Mucosa of descending colon (tissue), 3 donors: ENCODE measurements around the gene DCLK1. TPM values are rescaled to one million over a fixed set of nuclear protein-coding genes. Genes with fewer than 3 reads are reported as not detected.

Source experiments
- ATAC-seq: fragments of 200-7000 bp; cut with Tn5 transposase; one replicate; pipeline ENCODE4 v1.9.1; 2020; ENCODE audit warnings: mild to moderate bottlenecking, moderate library complexity
- DNase-seq, 3 donors: peaks; one replicate each; pipeline ENCODE4 v3.0.0-alpha.2; 2020
- H3K36me3 ChIP-seq: fragments of 200-600 bp; one replicate; pipeline ENCODE4 v1.8.0; 2021; ENCODE audit warnings: low read depth, mild to moderate bottlenecking
- H3K4me1 ChIP-seq: fragments of 200-600 bp; one replicate; pipeline ENCODE4 v1.8.0; 2021; ENCODE audit warnings: low read depth, mild to moderate bottlenecking
- H3K4me3 ChIP-seq: fragments of 200-600 bp; one replicate; pipeline ENCODE4 v1.8.0; 2021; ENCODE audit warnings: mild to moderate bottlenecking
- H3K9me3 ChIP-seq: fragments of 200-600 bp; one replicate; pipeline ENCODE4 v1.8.0; 2021; ENCODE audit warnings: mild to moderate bottlenecking
- CTCF ChIP-seq: fragments of 200-600 bp; IDR thresholded peaks from one replicate; pipeline ENCODE4 v1.8.0; 2022; ENCODE audit warnings: antibody characterized with exemption, mild to moderate bottlenecking
- intact Hi-C, 2 donors: fragments of 100-400 bp; cut with DNase I in 1 of 2; cut with micrococcal nuclease in 1 of 2; formaldehyde crosslinking; loops; one replicate each; pipeline versions ENCODE4 v1.11.0 to v1.11.1; 2022; cut with DNase I, micrococcal nuclease
- total RNA-seq, 3 donors: library from RNA; stranded (reverse); fragmentation: NEBNext Ultra II Directional in 2 of 3; extraction: Animal tissue kit (Norgen Biotek cat#: 25700) in 2 of 3; gene quantifications; one replicate each; pipeline versions ENCODE4 v1.2.1 to v1.2.4, GENCODE V29; 2021 to 2023
- donor health status: DM: no; HTN: no; CAD: no; lungs with moderate emphysema.
- donor health status: DM: no; HTN: no; CAD: no.
- donor health status: DM: no; HTN: yes; CAD: no.

Gene DCLK1
- total RNA-seq, 3 donors from 2014 or later = 2.6 to 17.9 (median 12.7) TPM

GRCh38 chr13:36094478-36094877 lies 36.7 kb downstream of the DCLK1 start:
- intact Hi-C loops = no loop called here
- no peak for TF ChIP-seq CTCF

GRCh38 chr13:36090592-36090991 lies 40.6 kb downstream of the DCLK1 start:
- TF ChIP-seq CTCF = no peak
- intact Hi-C loops = no loop called here
- DNase-seq (no peak), ATAC-seq (no peak)
- no peak overlapping the region for H3K4me3 ChIP-seq
- no peaks in the 10 kb centered on the region for H3K4me1 ChIP-seq
- no peaks in the 10 kb centered on the region for H3K9me3 ChIP-seq
- no peaks in the 10 kb centered on the region for H3K36me3 ChIP-seq

More at GRCh38 chr13:36094478-36094877, 36.7 kb downstream of the DCLK1 start:
- H3K4me3 ChIP-seq = no peak overlapping the region
- no peaks in the 10 kb centered on the region for H3K36me3 ChIP-seq
- no peak for ATAC-seq
- no peaks in the 10 kb centered on the region for H3K4me1 ChIP-seq
- no peak for DNase-seq
- H3K9me3 ChIP-seq = no peaks in the 10 kb centered on the region

GRCh38 chr13:36089130-36089647 lies 42.0 kb downstream of the DCLK1 start:
- ATAC-seq (no peak), DNase-seq (no peak)
- Histone ChIP-seq H3K36me3 (no peaks in the 10 kb centered on the region), H3K4me3 (no peak overlapping the region), H3K9me3 (no peaks in the 10 kb centered on the region), H3K4me1 (no peaks in the 10 kb centered on the region)
- no peak for TF ChIP-seq CTCF
- intact Hi-C loops = no loop called here

GRCh38 chr13:36088463-36088862 lies 42.7 kb downstream of the DCLK1 start:
- Histone ChIP-seq H3K36me3 (no peaks in the 10 kb centered on the region), H3K9me3 (no peaks in the 10 kb centered on the region), H3K4me1 (no peaks in the 10 kb centered on the region), H3K4me3 (no peak overlapping the region)
- no peak for ATAC-seq
- no peak for DNase-seq
- no peak for TF ChIP-seq CTCF
- intact Hi-C loops = no loop called here

GRCh38 chr13:36088001-36088400 lies 43.2 kb downstream of the DCLK1 start:
- no peak for ATAC-seq
- H3K9me3 ChIP-seq = no peaks in the 10 kb centered on the region
- H3K36me3 ChIP-seq = no peaks in the 10 kb centered on the region
- H3K4me1 ChIP-seq = no peaks in the 10 kb centered on the region
- H3K4me3 ChIP-seq = no peak overlapping the region
- intact Hi-C loops = no loop called here
- no peak for DNase-seq
- TF ChIP-seq CTCF = no peak

- H3K9me3 ChIP-seq = no peaks in the 10 kb centered on the region
- no peak overlapping the region for H3K4me3 ChIP-seq
- intact Hi-C loops = no loop called here
- H3K36me3 ChIP-seq = no peaks in the 10 kb centered on the region
- H3K4me1 ChIP-seq = no peaks in the 10 kb centered on the region
- ATAC-seq (no peak), DNase-seq (no peak)
- TF ChIP-seq CTCF = no peak
Observed at GRCh38 chr13:36086117-36086516, 45.1 kb downstream of the DCLK1 start.
